ENCODE results near the gene FAM20A. TPM values are rescaled to one million over a fixed set of nuclear protein-coding genes. Genes with fewer than 3 reads are reported as not detected.

The FAM20A gene
- total and polyA plus RNA-seq, 4 donors, result 69.7 to 101 (median 79.0) TPM

GRCh38 chr17:68516732-68517131 lies 84.4 kb downstream of the FAM20A start:
- ATAC-seq (ENCODE audit: insufficient read depth, low FRiP score) (no peak), DNase-seq (no peak)
- Histone ChIP-seq H3K27me3 (ENCODE audit: control insufficient read depth in 3 of 3, insufficient read depth in 3 of 3, low read length in 2 of 3) (no peaks in the 10 kb centered on the region), H3K27ac (ENCODE audit: low read depth in 1 of 2, low read length in 1 of 2) (no peak overlapping the region), H3K4me1 (ENCODE audit: control insufficient read depth in 5 of 5, insufficient read depth in 5 of 5, low read length in 5 of 5) (peaks cover 6 to 25% (median 8%) of the 10 kb centered on the region in 5 donors), H3K9ac (ENCODE audit: insufficient read depth in 1 of 2, low read length in 2 of 2) (no peak overlapping the region), H3K4me3 (no peak overlapping the region), H3K9me3 (ENCODE audit: control insufficient read depth in 4 of 4, insufficient read depth in 3 of 4, low read length in 3 of 4) (no peaks in the 10 kb centered on the region), H3K36me3 (ENCODE audit: control insufficient read depth in 4 of 4, insufficient read depth in 4 of 4, low read length in 4 of 4) (peaks cover 8 to 29% (median 18%) of the 10 kb centered on the region in 4 donors)
- no peak for TF ChIP-seq CTCF (IDR thresholded peaks at IDR 0.05; ENCODE audit: control extremely low read depth, extremely low read depth)
- 69 to 94% methylated on average over 1 of the region's 1 CpG for WGBS, 2 donors

GRCh38 chr17:68514831-68515635 lies 86.1 kb downstream of the FAM20A start:
- Histone ChIP-seq H3K27me3 (ENCODE audit: control insufficient read depth in 3 of 3, insufficient read depth in 3 of 3, low read length in 2 of 3) (no peaks in the 10 kb centered on the region), H3K27ac (ENCODE audit: low read depth in 1 of 2, low read length in 1 of 2) (peak overlapping the region; percentile 67 to 72), H3K9ac (ENCODE audit: insufficient read depth in 1 of 2, low read length in 2 of 2) (peak overlapping the region in 1 of 2 donors; percentile 61), H3K4me3 (no peak overlapping the region), H3K4me1 (ENCODE audit: control insufficient read depth in 5 of 5, insufficient read depth in 5 of 5, low read length in 5 of 5) (peaks cover 6 to 39% (median 11%) of the 10 kb centered on the region in 5 donors), H3K36me3 (ENCODE audit: control insufficient read depth in 4 of 4, insufficient read depth in 4 of 4, low read length in 4 of 4) (peaks cover 8 to 28% (median 16%) of the 10 kb centered on the region in 4 donors), H3K9me3 (ENCODE audit: control insufficient read depth in 4 of 4, insufficient read depth in 3 of 4, low read length in 3 of 4) (no peaks in the 10 kb centered on the region)
- WGBS, 2 donors, result 31 to 59% methylated on average over 15 of the region's 15 CpGs
- no peak for TF ChIP-seq CTCF (IDR thresholded peaks at IDR 0.05; ENCODE audit: control extremely low read depth, extremely low read depth)
- ATAC-seq (ENCODE audit: insufficient read depth, low FRiP score), result no peak
- DNase-seq, result peak in 1 of 3 donors; percentile 61

GRCh38 chr17:68513932-68514331 lies 87.2 kb downstream of the FAM20A start:
- H3K27me3 ChIP-seq (ENCODE audit: control insufficient read depth in 3 of 3, insufficient read depth in 3 of 3, low read length in 2 of 3), result no peaks in the 10 kb centered on the region
- 16 to 38% methylated on average over 3 of the region's 3 CpGs for WGBS, 2 donors
- H3K36me3 ChIP-seq (ENCODE audit: control insufficient read depth in 4 of 4, insufficient read depth in 4 of 4, low read length in 4 of 4), result peaks cover 6 to 24% (median 14%) of the 10 kb centered on the region in 4 donors
- no peak for ATAC-seq (ENCODE audit: insufficient read depth, low FRiP score)
- H3K4me1 ChIP-seq (ENCODE audit: control insufficient read depth in 5 of 5, insufficient read depth in 5 of 5, low read length in 5 of 5), result peaks cover 2 to 48% (median 12%) of the 10 kb centered on the region in 5 donors
- TF ChIP-seq CTCF (IDR thresholded peaks at IDR 0.05; ENCODE audit: control extremely low read depth, extremely low read depth), result no peak
- H3K4me3 ChIP-seq, result no peak overlapping the region
- peak overlapping the region in 1 of 2 donors; percentile 97 for H3K27ac ChIP-seq (ENCODE audit: low read depth in 1 of 2, low read length in 1 of 2)
- DNase-seq, result peak in 1 of 3 donors; percentile 43
- peak overlapping the region; percentile 98 to 99 for H3K9ac ChIP-seq (ENCODE audit: insufficient read depth in 1 of 2, low read length in 2 of 2)
- H3K9me3 ChIP-seq (ENCODE audit: control insufficient read depth in 4 of 4, insufficient read depth in 3 of 4, low read length in 3 of 4), result no peaks in the 10 kb centered on the region
